Measurements from ENCODE around the gene ARID5B.

ARID5B gene

GRCh38 chr10:61891906-61892585 is 9.5 kb upstream of the ARID5B start:
- Histone ChIP-seq H3K4me1 (ENCODE audit: insufficient read depth, low read length, poor library complexity, severe bottlenecking) (peaks cover 3% of the 10 kb centered on the region), H3K36me3 (ENCODE audit: insufficient read depth, low read length) (no peaks in the 10 kb centered on the region), H3K79me2 (ENCODE audit: insufficient read depth, low read length) (no peaks in the 10 kb centered on the region), H3K4me2 (ENCODE audit: low read depth, low read length, poor library complexity, severe bottlenecking) (no peak overlapping the region), H2AFZ (ENCODE audit: low read length) (no peak overlapping the region), H3K9me3 (ENCODE audit: insufficient read depth, low read depth, low read length) (no peaks in the 10 kb centered on the region), H4K20me1 (ENCODE audit: insufficient read depth, low read length, poor library complexity, severe bottlenecking) (no peaks in the 10 kb centered on the region), H3K9ac (ENCODE audit: low read depth, low read length, poor library complexity, severe bottlenecking) (no peak overlapping the region), H3K4me3 (ENCODE audit: low read length, poor library complexity, severe bottlenecking) (no peak overlapping the region), H3F3A (ENCODE audit: low read depth) (no peaks in the 10 kb centered on the region), H3K27me3 (ENCODE audit: insufficient read depth, low read length, poor library complexity, severe bottlenecking) (no peaks in the 10 kb centered on the region), H3K9me2 (replicated peaks; ENCODE audit: low read depth, low read length) (no peaks in the 10 kb centered on the region)
- TF ChIP-seq CTCF (conservative IDR thresholded peaks at IDR 0.05; ENCODE audit: low read length) (no peak), EZH2phosphoT487 (IDR thresholded peaks at IDR 0.05; ENCODE audit: borderline replicate concordance) (no peak)

GRCh38 chr10:61892961-61893360 is 8.5 kb upstream of the ARID5B start:
- Histone ChIP-seq H3K4me1 (ENCODE audit: insufficient read depth, low read length, poor library complexity, severe bottlenecking) (peaks cover 12% of the 10 kb centered on the region), H3K4me2 (ENCODE audit: low read depth, low read length, poor library complexity, severe bottlenecking) (no peak overlapping the region), H2AFZ (ENCODE audit: low read length) (no peak overlapping the region), H3K9me2 (replicated peaks; ENCODE audit: low read depth, low read length) (no peaks in the 10 kb centered on the region), H3K9me3 (ENCODE audit: insufficient read depth, low read depth, low read length) (no peaks in the 10 kb centered on the region), H3K79me2 (ENCODE audit: insufficient read depth, low read length) (peaks cover 6% of the 10 kb centered on the region; the same call in 1 of the 2 replicates), H3K4me3 (ENCODE audit: low read length, poor library complexity, severe bottlenecking) (no peak overlapping the region), H3K9ac (ENCODE audit: low read depth, low read length, poor library complexity, severe bottlenecking) (no peak overlapping the region), H3K36me3 (ENCODE audit: insufficient read depth, low read length) (no peaks in the 10 kb centered on the region), H3K27me3 (ENCODE audit: insufficient read depth, low read length, poor library complexity, severe bottlenecking) (no peaks in the 10 kb centered on the region), H4K20me1 (ENCODE audit: insufficient read depth, low read length, poor library complexity, severe bottlenecking) (no peaks in the 10 kb centered on the region), H3F3A (ENCODE audit: low read depth) (no peaks in the 10 kb centered on the region)
- TF ChIP-seq EZH2phosphoT487 (IDR thresholded peaks at IDR 0.05; ENCODE audit: borderline replicate concordance) (no peak), CTCF (conservative IDR thresholded peaks at IDR 0.05; ENCODE audit: low read length) (no peak)

- H3F3A ChIP-seq (ENCODE audit: low read depth), result peaks cover 4% of the 10 kb centered on the region
- no peaks in the 10 kb centered on the region for H3K9me3 ChIP-seq (ENCODE audit: insufficient read depth, low read depth, low read length)
- TF ChIP-seq EZH2phosphoT487 (IDR thresholded peaks at IDR 0.05; ENCODE audit: borderline replicate concordance) (no peak), CTCF (conservative IDR thresholded peaks at IDR 0.05; ENCODE audit: low read length) (no peak)
- H2AFZ ChIP-seq (ENCODE audit: low read length), result no peak overlapping the region
- H3K9ac ChIP-seq (ENCODE audit: low read depth, low read length, poor library complexity, severe bottlenecking), result no peak overlapping the region
- no peaks in the 10 kb centered on the region for H3K27me3 ChIP-seq (ENCODE audit: insufficient read depth, low read length, poor library complexity, severe bottlenecking)
- H3K4me2 ChIP-seq (ENCODE audit: low read depth, low read length, poor library complexity, severe bottlenecking), result no peak overlapping the region
- peaks cover 6% of the 10 kb centered on the region; the same call in 1 of the 2 replicates for H3K79me2 ChIP-seq (ENCODE audit: insufficient read depth, low read length)
- no peaks in the 10 kb centered on the region for H3K36me3 ChIP-seq (ENCODE audit: insufficient read depth, low read length)
- no peak overlapping the region for H3K4me3 ChIP-seq (ENCODE audit: low read length, poor library complexity, severe bottlenecking)
- H3K4me1 ChIP-seq (ENCODE audit: insufficient read depth, low read length, poor library complexity, severe bottlenecking), result peaks cover 24% of the 10 kb centered on the region
- no peaks in the 10 kb centered on the region for H4K20me1 ChIP-seq (ENCODE audit: insufficient read depth, low read length, poor library complexity, severe bottlenecking)
- H3K9me2 ChIP-seq (replicated peaks; ENCODE audit: low read depth, low read length), result no peaks in the 10 kb centered on the region
Measured at GRCh38 chr10:61894133-61894532, 7.4 kb upstream of the ARID5B start.
